ENCODE results near the gene MRPL38.

Gene MRPL38

DNA sequence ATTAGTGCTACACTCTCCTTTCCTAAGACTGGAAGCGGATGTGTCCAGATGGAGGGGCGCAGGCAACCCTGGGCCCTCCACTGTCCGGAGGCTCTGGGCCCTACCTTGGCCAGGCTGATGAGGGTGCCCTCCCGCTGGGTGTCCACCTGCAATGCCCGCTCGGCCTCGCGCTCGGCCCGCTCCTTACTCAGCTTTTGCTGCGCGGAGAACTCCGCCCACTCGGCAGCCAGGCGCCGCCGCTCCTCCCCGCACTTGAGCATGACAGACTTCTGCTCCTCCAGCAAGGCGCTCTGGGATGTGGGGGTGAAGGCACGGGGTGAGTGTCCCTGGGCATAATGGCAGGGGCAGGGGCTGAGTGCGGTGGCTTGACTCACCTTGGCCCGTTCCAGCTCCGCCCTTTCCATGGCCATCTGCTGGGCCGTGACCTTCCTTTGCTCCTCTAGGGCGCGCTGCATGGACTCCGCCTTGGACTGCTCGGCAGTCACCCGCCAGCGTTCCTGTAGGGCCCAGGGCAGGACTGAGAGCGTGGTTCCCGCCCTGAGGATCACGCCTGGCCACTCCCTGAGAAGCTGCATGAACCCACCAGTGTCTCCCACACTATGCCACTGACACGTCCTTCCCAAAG, 10.1 kb upstream of the MRPL38 start:
- WGBS (ENCODE audit: insufficient coverage), result 97% methylated on average over 28 of the region's 34 CpGs

DNA sequence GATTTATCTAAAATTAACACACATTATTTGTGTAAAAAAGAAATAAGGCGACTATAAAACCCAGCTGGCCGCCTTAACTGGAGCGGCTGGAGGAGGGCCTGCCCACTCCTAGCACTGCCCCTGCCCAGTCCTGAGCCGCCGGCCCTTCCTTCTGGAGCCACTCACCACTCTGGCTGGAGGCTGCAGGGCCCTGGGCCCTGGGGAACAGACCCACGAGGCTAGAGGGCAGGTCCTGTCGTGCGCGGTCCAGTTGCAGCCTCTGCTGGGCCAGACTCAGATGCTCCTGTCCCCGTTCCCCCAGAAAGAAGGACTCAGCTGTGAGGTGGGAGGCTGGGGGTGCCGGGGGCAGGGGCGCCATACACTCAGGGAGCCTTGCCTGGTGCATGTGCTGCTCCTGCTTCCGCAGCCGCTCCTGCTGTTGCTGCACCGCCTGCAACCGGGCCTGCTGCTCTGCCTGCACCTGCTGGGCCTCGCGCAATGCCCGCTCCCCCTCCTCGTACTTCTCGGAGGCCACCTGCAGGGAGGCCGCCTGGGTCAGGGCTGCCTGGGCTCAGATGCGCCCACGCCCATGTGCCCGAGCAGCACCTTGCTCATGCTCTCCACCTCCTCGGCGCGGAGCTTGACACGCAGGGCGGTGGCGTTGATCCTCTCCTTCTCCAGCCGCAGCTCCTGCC, 9.0 kb upstream of the MRPL38 start:
- ChIA-PET POLR2A (interaction anchor here (0.6 kb wide), 1 partner anchor 15 kb away, joined by 6 read pairs; no protein-coding TSS in a partner anchor), CTCF (interaction anchor here (1.1 to 5.9 kb wide), 2 partner anchors 13 to 89 kb away, joined by 3 to 52 read pairs; no protein-coding TSS in a partner anchor)
- H3K4me1 ChIP-seq (ENCODE audit: control extremely low read depth in 1 of 4, control insufficient read depth in 4 of 4, insufficient read depth in 4 of 4, low read length in 3 of 4), result peaks cover 0 to 19% (median 14%) of the 10 kb centered on the region in 4 experiments
- no peaks in the 10 kb centered on the region for H3K9me3 ChIP-seq (ENCODE audit: control extremely low read depth in 1 of 5, control insufficient read depth in 4 of 5, insufficient read depth in 2 of 5, low read depth in 1 of 5, low read length in 4 of 5)
- no peaks in the 10 kb centered on the region for H3K27me3 ChIP-seq (replicated peaks in 2 of 5; ENCODE audit: control insufficient read depth in 4 of 5, insufficient read depth in 5 of 5, low read length in 4 of 5)
- H3K27ac ChIP-seq (ENCODE audit: insufficient read depth in 1 of 2, low read depth in 1 of 2, low read length in 2 of 2, poor library complexity in 1 of 2, severe bottlenecking in 2 of 2), result no peak overlapping the region
- 99% methylated on average over 29 of the region's 32 CpGs for whole genome bisulfite sequencing (ENCODE audit: insufficient coverage)
- no peak overlapping the region for H3K4me3 ChIP-seq (ENCODE audit: control insufficient read depth in 1 of 7, extremely low read depth in 1 of 7, insufficient read depth in 4 of 7, low read depth in 2 of 7, low read length in 6 of 7)
- H3K36me3 ChIP-seq (ENCODE audit: control insufficient read depth in 4 of 4, insufficient read depth in 4 of 4, low read length in 3 of 4), result peaks cover 2 to 17% (median 10%) of the 10 kb centered on the region in 4 experiments
- no peak for DNase-seq

More for the DNA sequence above, 10.1 kb upstream of the MRPL38 start:
- Histone ChIP-seq H3K4me1 (ENCODE audit: control extremely low read depth in 1 of 4, control insufficient read depth in 4 of 4, insufficient read depth in 4 of 4, low read length in 3 of 4) (peaks cover 0 to 13% (median 11%) of the 10 kb centered on the region in 4 experiments), H3K9me3 (ENCODE audit: control extremely low read depth in 1 of 5, control insufficient read depth in 4 of 5, insufficient read depth in 2 of 5, low read depth in 1 of 5, low read length in 4 of 5) (no peaks in the 10 kb centered on the region), H3K27ac (ENCODE audit: insufficient read depth in 1 of 2, low read depth in 1 of 2, low read length in 2 of 2, poor library complexity in 1 of 2, severe bottlenecking in 2 of 2) (no peak overlapping the region), H3K4me3 (ENCODE audit: control insufficient read depth in 1 of 7, extremely low read depth in 1 of 7, insufficient read depth in 4 of 7, low read depth in 2 of 7, low read length in 6 of 7) (no peak overlapping the region), H3K36me3 (ENCODE audit: control insufficient read depth in 4 of 4, insufficient read depth in 4 of 4, low read length in 3 of 4) (peaks cover 2 to 22% (median 13%) of the 10 kb centered on the region in 4 experiments), H3K27me3 (replicated peaks in 2 of 5; ENCODE audit: control insufficient read depth in 4 of 5, insufficient read depth in 5 of 5, low read length in 4 of 5) (no peaks in the 10 kb centered on the region)
- ChIA-PET CTCF (interaction anchor here (1.1 to 1.4 kb wide), 3 partner anchors 11 to 91 kb away, joined by 3 read pairs; no protein-coding TSS in a partner anchor), POLR2A (interaction anchor here (0.6 kb wide), 1 partner anchor 14 kb away, joined by 6 read pairs; no protein-coding TSS in a partner anchor)
- DNase-seq, result no peak

DNA sequence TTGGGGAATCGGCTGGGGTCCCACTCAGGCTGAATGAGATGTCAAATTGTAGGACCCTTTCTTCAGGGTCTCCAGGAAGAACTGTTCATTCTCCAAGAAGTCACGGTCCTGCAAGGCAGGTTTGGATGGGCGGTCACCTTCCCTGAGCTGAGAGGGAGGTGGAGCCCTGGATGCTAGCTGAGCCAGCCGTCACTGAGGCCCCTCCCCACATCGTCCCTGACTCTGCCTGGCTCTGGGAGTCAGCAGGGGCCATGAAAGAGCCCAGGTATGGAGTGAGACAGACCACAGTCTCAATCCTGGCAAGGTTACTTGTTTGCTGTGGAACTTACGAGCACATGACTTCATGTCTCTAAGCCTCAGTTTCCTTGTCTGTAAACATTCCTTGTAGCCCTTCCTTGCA, 6.0 kb upstream of the MRPL38 start:
- Histone ChIP-seq H3K4me3 (ENCODE audit: control insufficient read depth in 1 of 7, extremely low read depth in 1 of 7, insufficient read depth in 4 of 7, low read depth in 2 of 7, low read length in 6 of 7) (no peak overlapping the region), H3K27me3 (replicated peaks in 2 of 5; ENCODE audit: control insufficient read depth in 4 of 5, insufficient read depth in 5 of 5, low read length in 4 of 5) (no peaks in the 10 kb centered on the region), H3K27ac (ENCODE audit: insufficient read depth in 1 of 2, low read depth in 1 of 2, low read length in 2 of 2, poor library complexity in 1 of 2, severe bottlenecking in 2 of 2) (no peak overlapping the region), H3K9me3 (ENCODE audit: control extremely low read depth in 1 of 5, control insufficient read depth in 4 of 5, insufficient read depth in 2 of 5, low read depth in 1 of 5, low read length in 4 of 5) (no peaks in the 10 kb centered on the region), H3K36me3 (ENCODE audit: control insufficient read depth in 4 of 4, insufficient read depth in 4 of 4, low read length in 3 of 4) (peaks cover 2 to 17% (median 8%) of the 10 kb centered on the region in 4 experiments), H3K4me1 (ENCODE audit: control extremely low read depth in 1 of 4, control insufficient read depth in 4 of 4, insufficient read depth in 4 of 4, low read length in 3 of 4) (peaks cover 0 to 24% (median 16%) of the 10 kb centered on the region in 4 experiments)
- ChIA-PET CTCF (interaction anchor here (1.0 to 5.9 kb wide), 8 partner anchors 10 to 103 kb away, joined by 3 to 52 read pairs (median 6); no protein-coding TSS in a partner anchor), POLR2A (no interaction called here)
- WGBS (ENCODE audit: insufficient coverage), result 96% methylated on average over 6 of the region's 6 CpGs
- DNase-seq, result no peak

DNA sequence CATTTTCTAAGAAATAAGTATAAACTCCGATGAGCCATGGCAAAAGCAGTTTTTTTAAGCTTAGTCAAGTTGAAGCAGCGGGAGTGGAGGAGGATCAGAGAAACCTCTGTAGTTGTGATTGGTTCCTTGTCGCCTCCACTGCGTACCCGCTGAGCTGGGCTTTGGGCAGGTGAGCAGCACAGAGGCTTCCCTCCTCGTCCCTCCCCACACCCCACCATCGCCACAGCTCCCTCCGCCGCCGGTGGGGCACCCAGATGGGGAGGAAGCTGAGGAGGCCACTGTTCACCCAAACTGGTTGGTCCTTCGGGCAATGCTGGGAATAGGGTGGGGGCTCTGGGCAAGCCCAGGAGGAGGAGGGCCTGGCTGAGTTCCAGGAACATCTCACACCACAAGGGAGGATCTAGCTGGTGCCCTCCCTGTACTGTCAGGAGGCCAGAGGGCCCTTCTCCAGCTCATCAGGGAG, 5.2 kb upstream of the MRPL38 start:
- no CpG with 5 or more reads among the region's 11 CpGs for WGBS (ENCODE audit: insufficient coverage)
- CTCF ChIA-PET, result interaction anchor here (1.0 to 5.9 kb wide), 8 partner anchors 11 to 104 kb away, joined by 3 to 52 read pairs (median 6); no protein-coding TSS in a partner anchor

DNA sequence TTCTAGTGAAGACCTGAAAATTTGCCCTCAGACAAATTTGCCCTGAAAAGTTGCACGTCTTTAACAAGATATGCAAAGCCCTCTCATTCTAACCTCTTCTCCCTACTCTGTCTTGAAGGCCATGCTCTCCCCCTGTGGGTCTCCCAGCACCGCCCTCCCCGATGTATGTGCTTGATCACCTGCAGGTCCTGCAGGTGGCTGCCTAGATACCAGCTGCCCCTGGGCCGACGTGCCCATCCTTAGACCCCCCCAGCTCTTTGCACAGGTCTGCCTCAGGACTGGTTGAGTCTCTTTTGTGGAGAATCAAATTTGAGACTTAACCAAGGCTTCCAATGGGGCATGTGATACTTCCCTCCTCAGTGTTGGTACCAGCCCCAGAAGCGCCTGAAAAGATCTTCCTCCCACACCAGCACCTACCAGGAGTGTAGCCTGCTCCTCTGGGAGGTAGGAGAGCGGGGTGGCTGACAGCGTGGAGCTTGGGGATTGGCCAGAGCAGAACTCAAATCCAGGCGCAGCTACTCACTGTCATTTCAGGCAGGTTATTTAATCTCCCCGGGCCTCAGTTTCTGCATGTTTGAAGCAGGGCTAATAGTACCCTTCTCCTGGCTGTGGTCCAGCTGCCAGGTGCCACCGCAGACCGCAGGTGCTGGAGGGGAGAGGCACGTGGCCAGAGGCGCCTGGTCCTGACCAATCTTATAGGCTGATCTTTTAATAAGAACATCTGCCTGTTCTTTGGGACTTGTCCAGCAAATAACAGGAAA, 4.5 kb upstream of the MRPL38 start:
- Histone ChIP-seq H3K4me3 (ENCODE audit: control insufficient read depth in 1 of 7, extremely low read depth in 1 of 7, insufficient read depth in 4 of 7, low read depth in 2 of 7, low read length in 6 of 7) (no peak overlapping the region), H3K36me3 (ENCODE audit: control insufficient read depth in 4 of 4, insufficient read depth in 4 of 4, low read length in 3 of 4) (peaks cover 0 to 10% (median 3%) of the 10 kb centered on the region in 4 experiments), H3K4me1 (ENCODE audit: control extremely low read depth in 1 of 4, control insufficient read depth in 4 of 4, insufficient read depth in 4 of 4, low read length in 3 of 4) (peaks cover 0 to 31% (median 20%) of the 10 kb centered on the region in 4 experiments), H3K27me3 (replicated peaks in 2 of 5; ENCODE audit: control insufficient read depth in 4 of 5, insufficient read depth in 5 of 5, low read length in 4 of 5) (no peaks in the 10 kb centered on the region), H3K9me3 (ENCODE audit: control extremely low read depth in 1 of 5, control insufficient read depth in 4 of 5, insufficient read depth in 2 of 5, low read depth in 1 of 5, low read length in 4 of 5) (no peaks in the 10 kb centered on the region), H3K27ac (ENCODE audit: insufficient read depth in 1 of 2, low read depth in 1 of 2, low read length in 2 of 2, poor library complexity in 1 of 2, severe bottlenecking in 2 of 2) (no peak overlapping the region)
- WGBS (ENCODE audit: insufficient coverage), result 94% methylated on average over 10 of the region's 14 CpGs
- ChIA-PET CTCF (interaction anchor here (1.2 to 5.9 kb wide), 5 partner anchors 17 to 105 kb away, joined by 3 to 52 read pairs (median 5); no protein-coding TSS in a partner anchor), POLR2A (interaction anchor here (0.5 to 0.6 kb wide), 2 partner anchors 42 to 66 kb away, joined by 3 read pairs; no protein-coding TSS in a partner anchor)
- DNase-seq, result no peak

More for the DNA sequence above, 5.2 kb upstream of the MRPL38 start:
- Histone ChIP-seq H3K9me3 (ENCODE audit: control extremely low read depth in 1 of 5, control insufficient read depth in 4 of 5, insufficient read depth in 2 of 5, low read depth in 1 of 5, low read length in 4 of 5) (no peaks in the 10 kb centered on the region), H3K27ac (ENCODE audit: insufficient read depth in 1 of 2, low read depth in 1 of 2, low read length in 2 of 2, poor library complexity in 1 of 2, severe bottlenecking in 2 of 2) (no peak overlapping the region), H3K27me3 (replicated peaks in 2 of 5; ENCODE audit: control insufficient read depth in 4 of 5, insufficient read depth in 5 of 5, low read length in 4 of 5) (no peaks in the 10 kb centered on the region), H3K4me1 (ENCODE audit: control extremely low read depth in 1 of 4, control insufficient read depth in 4 of 4, insufficient read depth in 4 of 4, low read length in 3 of 4) (peaks cover 0 to 30% (median 19%) of the 10 kb centered on the region in 4 experiments), H3K36me3 (ENCODE audit: control insufficient read depth in 4 of 4, insufficient read depth in 4 of 4, low read length in 3 of 4) (peaks cover 2 to 16% (median 7%) of the 10 kb centered on the region in 4 experiments), H3K4me3 (ENCODE audit: control insufficient read depth in 1 of 7, extremely low read depth in 1 of 7, insufficient read depth in 4 of 7, low read depth in 2 of 7, low read length in 6 of 7) (peak overlapping the region in 1 of 7 experiments; percentile 13)
- peak in 2 of 3 donors; percentile 23 to 33 for DNase-seq
- POLR2A ChIA-PET, result interaction anchor here (0.5 to 0.6 kb wide), 2 partner anchors 42 to 65 kb away, joined by 3 read pairs; no protein-coding TSS in a partner anchor

DNA sequence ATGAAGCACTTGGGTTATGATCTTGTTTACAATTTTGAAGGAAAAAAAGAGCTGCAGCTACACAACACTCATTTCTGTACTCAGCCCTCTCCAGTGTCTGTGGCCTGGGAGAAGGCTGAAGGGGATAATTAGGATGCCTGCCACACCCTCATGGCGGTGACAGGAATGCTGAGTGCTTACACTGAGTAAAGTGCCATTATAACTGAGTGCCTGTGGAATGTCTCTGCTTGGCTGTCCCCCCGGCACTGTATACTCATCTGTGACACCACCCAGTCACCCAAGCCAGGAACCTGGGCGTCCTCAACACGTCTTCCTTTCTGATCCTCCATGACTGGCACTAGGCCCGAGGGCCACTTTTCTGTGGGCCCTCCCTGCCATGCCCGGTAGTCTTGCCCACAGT, 3.5 kb upstream of the MRPL38 start:
- ChIA-PET POLR2A (no interaction called here), CTCF (interaction anchor here (2.6 to 5.9 kb wide), 3 partner anchors 18 to 98 kb away, joined by 9 to 52 read pairs (median 47); no protein-coding TSS in a partner anchor)
- Histone ChIP-seq H3K27me3 (replicated peaks in 2 of 5; ENCODE audit: control insufficient read depth in 4 of 5, insufficient read depth in 5 of 5, low read length in 4 of 5) (no peaks in the 10 kb centered on the region), H3K4me3 (ENCODE audit: control insufficient read depth in 1 of 7, extremely low read depth in 1 of 7, insufficient read depth in 4 of 7, low read depth in 2 of 7, low read length in 6 of 7) (no peak overlapping the region), H3K4me1 (ENCODE audit: control extremely low read depth in 1 of 4, control insufficient read depth in 4 of 4, insufficient read depth in 4 of 4, low read length in 3 of 4) (peaks cover 0 to 41% (median 29%) of the 10 kb centered on the region in 4 experiments), H3K9me3 (ENCODE audit: control extremely low read depth in 1 of 5, control insufficient read depth in 4 of 5, insufficient read depth in 2 of 5, low read depth in 1 of 5, low read length in 4 of 5) (no peaks in the 10 kb centered on the region), H3K27ac (ENCODE audit: insufficient read depth in 1 of 2, low read depth in 1 of 2, low read length in 2 of 2, poor library complexity in 1 of 2, severe bottlenecking in 2 of 2) (no peak overlapping the region), H3K36me3 (ENCODE audit: control insufficient read depth in 4 of 4, insufficient read depth in 4 of 4, low read length in 3 of 4) (peaks cover 0 to 5% (median 2%) of the 10 kb centered on the region in 4 experiments)
- no peak for DNase-seq
- 93% methylated on average over 6 of the region's 6 CpGs for WGBS (ENCODE audit: insufficient coverage)

Data from common myeloid progenitor, CD34-positive (primary cell).